Lower lobe of right lung (tissue), 2 donors: ENCODE measurements around the gene TCTN2. TPM values are rescaled to one million over a fixed set of nuclear protein-coding genes. Genes with fewer than 3 reads are reported as not detected.

Experiments used
- ATAC-seq, 2 donors: fragments of 200-7000 bp; cut with Tn5 transposase; one replicate each; pipeline ENCODE4 v1.9.1; 2020 to 2022; ENCODE audit warnings: mild to moderate bottlenecking in 2 of 2, moderate library complexity in 2 of 2
- DNase-seq: peaks from one replicate; pipeline ENCODE4 v3.0.0-alpha.2; 2020
- H3K27ac ChIP-seq: fragments of 200-600 bp; one replicate; pipeline ENCODE4 v1.8.0; 2022
- H3K27me3 ChIP-seq: fragments of 200-600 bp; one replicate; pipeline ENCODE4 v1.8.0; 2022; ENCODE audit warnings: low read depth
- H3K36me3 ChIP-seq: fragments of 200-600 bp; one replicate; pipeline ENCODE4 v1.8.0; 2022; ENCODE audit warnings: mild to moderate bottlenecking
- H3K4me1 ChIP-seq: fragments of 200-600 bp; one replicate; pipeline ENCODE4 v1.8.0; 2022
- H3K4me3 ChIP-seq: fragments of 200-600 bp; one replicate; pipeline ENCODE4 v1.8.0; 2022; ENCODE audit warnings: mild to moderate bottlenecking
- H3K9me3 ChIP-seq: fragments of 200-600 bp; one replicate; pipeline ENCODE4 v1.8.0; 2022
- intact Hi-C: fragments of 100-400 bp; cut with DNase I; formaldehyde crosslinking; loops from one replicate; pipeline ENCODE4 v1.11.0; 2022
- total RNA-seq: library from RNA; stranded (reverse); fragmentation: NEBNext Ultra II Directional; extraction: Animal tissue kit (Norgen Biotek cat#: 25700); gene quantifications from one replicate; pipeline ENCODE4 v1.2.1, GENCODE V29; 2021
- TF ChIP-seq, protein P1 (sequence below): fragments of 200-600 bp; IDR thresholded peaks from one replicate; pipeline ENCODE4 v1.8.0; 2022; ENCODE audit warnings: antibody characterized with exemption, mild to moderate bottlenecking
- donor health status: DM: no; HTN: yes; CAD: no; lungs with severe emphysema.

TCTN2 gene
- total RNA-seq, 1 donor from 2014 or later: 14.5 TPM

DNA sequence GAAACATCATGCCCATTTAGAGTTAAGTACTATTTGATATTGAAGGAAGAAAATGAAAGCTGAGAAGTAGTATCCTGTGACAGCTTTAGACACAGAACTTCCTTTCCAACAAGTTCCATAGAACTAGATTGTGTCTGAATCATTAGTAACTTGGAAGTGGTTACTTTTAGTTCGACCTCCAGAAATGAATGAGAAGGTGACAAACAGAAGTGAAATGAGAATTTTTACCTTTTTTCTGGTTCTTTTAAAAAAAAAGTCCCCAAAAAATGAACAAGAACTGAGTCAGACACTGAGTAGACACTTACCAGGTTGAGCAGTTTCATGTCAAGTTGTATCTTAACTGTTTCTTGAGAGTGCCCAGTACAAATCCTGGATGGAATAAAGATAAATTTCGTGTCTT is 44.3 kb downstream of the TCTN2 start:
- intact Hi-C loops: no loop called here
- ATAC-seq: no peak
- H3K27ac ChIP-seq: peak overlapping the region; percentile 34
- H3K4me1 ChIP-seq: peaks cover 27% of the 10 kb centered on the region
- H3K9me3 ChIP-seq: no peaks in the 10 kb centered on the region
- TF ChIP-seq, protein P1, sequence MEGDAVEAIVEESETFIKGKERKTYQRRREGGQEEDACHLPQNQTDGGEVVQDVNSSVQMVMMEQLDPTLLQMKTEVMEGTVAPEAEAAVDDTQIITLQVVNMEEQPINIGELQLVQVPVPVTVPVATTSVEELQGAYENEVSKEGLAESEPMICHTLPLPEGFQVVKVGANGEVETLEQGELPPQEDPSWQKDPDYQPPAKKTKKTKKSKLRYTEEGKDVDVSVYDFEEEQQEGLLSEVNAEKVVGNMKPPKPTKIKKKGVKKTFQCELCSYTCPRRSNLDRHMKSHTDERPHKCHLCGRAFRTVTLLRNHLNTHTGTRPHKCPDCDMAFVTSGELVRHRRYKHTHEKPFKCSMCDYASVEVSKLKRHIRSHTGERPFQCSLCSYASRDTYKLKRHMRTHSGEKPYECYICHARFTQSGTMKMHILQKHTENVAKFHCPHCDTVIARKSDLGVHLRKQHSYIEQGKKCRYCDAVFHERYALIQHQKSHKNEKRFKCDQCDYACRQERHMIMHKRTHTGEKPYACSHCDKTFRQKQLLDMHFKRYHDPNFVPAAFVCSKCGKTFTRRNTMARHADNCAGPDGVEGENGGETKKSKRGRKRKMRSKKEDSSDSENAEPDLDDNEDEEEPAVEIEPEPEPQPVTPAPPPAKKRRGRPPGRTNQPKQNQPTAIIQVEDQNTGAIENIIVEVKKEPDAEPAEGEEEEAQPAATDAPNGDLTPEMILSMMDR: no peak
- DNase-seq: no peak
- H3K36me3 ChIP-seq: peaks cover 10% of the 10 kb centered on the region
- no peaks in the 10 kb centered on the region for H3K27me3 ChIP-seq
- no peak overlapping the region for H3K4me3 ChIP-seq

DNA sequence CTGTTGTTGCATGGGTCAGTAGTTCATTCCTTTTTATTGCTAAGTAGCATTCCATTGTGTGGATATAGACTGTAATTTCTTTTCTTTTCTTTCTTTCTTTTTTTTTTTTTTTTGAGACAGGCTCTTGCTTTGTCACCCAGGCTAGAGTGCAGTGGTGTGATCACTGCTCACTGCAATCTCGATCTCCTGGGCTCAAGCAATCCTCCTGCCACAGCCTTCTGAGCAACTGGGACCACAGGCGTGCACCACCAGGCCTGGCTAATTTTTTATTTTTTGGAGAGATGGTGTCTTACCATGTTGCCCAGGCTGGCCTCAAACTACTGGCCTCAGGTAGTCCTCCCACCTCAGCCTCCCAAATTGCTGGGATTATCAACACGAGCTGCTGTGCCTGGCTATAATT is 46.4 kb downstream of the TCTN2 start:
- DNase-seq: no peak
- H3K9me3 ChIP-seq: no peaks in the 10 kb centered on the region
- peaks cover 31% of the 10 kb centered on the region for H3K36me3 ChIP-seq
- no peak overlapping the region for H3K27ac ChIP-seq
- peaks cover 23% of the 10 kb centered on the region for H3K4me1 ChIP-seq
- intact Hi-C loops: no loop called here
- TF ChIP-seq, protein P1: no peak
- no peak for ATAC-seq
- no peak overlapping the region for H3K4me3 ChIP-seq
- H3K27me3 ChIP-seq: no peaks in the 10 kb centered on the region

DNA sequence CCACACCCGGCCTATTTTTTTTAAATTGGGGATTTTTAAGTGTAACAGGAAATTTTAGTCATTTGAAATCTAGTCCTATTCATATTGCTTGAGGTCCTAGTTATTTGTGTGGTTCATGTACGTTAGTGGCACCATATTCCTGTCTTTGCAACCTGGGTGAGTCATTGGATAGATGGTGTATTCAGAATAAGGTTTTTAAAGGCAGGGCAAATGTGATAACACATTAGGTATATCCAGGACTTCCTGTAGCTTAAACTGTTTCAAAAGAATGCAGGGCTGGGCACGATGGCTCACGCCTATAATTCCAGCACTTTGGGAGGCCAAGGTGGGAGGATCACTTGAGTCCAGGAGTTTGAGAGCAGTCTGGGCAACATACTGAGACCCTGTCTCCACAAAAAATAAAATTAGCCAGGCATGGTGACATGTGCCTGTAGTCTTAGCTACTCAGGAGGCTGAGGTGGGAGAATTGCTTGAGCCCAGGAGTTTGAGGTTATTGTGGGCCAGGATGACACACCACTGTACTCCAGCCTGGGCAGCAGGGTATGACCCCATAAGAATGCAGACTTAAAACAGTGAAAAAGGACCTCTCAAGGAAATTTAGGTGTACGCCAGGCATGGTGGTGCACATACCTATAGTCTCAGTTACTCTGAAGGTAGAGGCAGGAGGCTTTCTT is 49.4 kb downstream of the TCTN2 start:
- H3K9me3 ChIP-seq: no peaks in the 10 kb centered on the region
- TF ChIP-seq, protein P1: no peak
- peaks cover 61% of the 10 kb centered on the region for H3K36me3 ChIP-seq
- no peak overlapping the region for H3K4me3 ChIP-seq
- ATAC-seq (no peak), DNase-seq (no peak)
- no peaks in the 10 kb centered on the region for H3K4me1 ChIP-seq
- intact Hi-C loops: no loop called here
- H3K27me3 ChIP-seq: no peaks in the 10 kb centered on the region
- H3K27ac ChIP-seq: no peak overlapping the region

DNA sequence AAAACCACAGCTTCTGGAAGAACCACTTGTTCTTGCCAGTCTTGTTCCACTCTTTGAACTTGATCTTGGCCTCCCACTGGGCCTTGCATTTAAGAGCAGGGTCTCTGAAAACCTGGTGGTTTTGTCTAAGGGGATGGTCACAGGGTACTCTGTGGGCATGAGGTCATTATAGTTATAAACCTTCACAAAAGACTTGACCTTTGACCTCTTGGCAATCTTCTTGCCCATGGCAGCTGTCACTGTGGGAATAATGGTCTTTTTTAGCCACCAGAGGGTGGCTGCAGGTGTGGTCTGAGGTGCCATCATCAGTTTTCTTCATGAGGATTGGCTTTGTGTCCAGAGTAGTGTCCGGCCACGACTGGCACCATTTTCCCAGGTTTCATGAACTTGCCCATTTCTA is 50.3 kb downstream of the TCTN2 start:
- no peak for DNase-seq
- H3K27ac ChIP-seq: no peak overlapping the region
- H3K9me3 ChIP-seq: no peaks in the 10 kb centered on the region
- H3K4me1 ChIP-seq: no peaks in the 10 kb centered on the region
- H3K27me3 ChIP-seq: no peaks in the 10 kb centered on the region
- intact Hi-C loops: no loop called here
- no peak overlapping the region for H3K4me3 ChIP-seq
- TF ChIP-seq, protein P1: no peak
- H3K36me3 ChIP-seq: peaks cover 70% of the 10 kb centered on the region
- ATAC-seq: no peak

DNA sequence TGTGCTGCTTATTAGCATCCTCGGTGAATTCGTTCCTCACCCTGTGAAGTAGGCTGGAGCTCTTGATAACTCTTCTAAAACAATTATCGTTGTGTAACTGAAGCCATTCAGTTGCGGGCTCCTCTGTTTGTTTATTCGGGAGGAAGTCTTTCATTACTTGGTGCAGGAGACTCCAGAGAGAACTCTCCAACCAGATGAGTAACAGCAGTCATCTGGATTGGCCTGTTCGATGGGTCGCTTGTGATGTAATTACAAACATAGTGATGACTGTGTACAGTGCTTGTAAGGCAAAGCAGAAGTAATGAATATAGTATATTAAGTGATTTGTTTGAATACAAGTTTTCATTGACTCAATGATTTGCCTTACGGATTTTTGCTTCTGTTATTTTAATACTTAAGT is 52.1 kb downstream of the TCTN2 start:
- H3K9me3 ChIP-seq: no peaks in the 10 kb centered on the region
- DNase-seq (no peak), ATAC-seq (peak in 1 of 2 donors; percentile 83)
- H3K4me1 ChIP-seq: no peaks in the 10 kb centered on the region
- intact Hi-C loops: no loop called here
- TF ChIP-seq, protein P1: no peak
- peaks cover 88% of the 10 kb centered on the region for H3K36me3 ChIP-seq
- no peaks in the 10 kb centered on the region for H3K27me3 ChIP-seq
- no peak overlapping the region for H3K4me3 ChIP-seq
- no peak overlapping the region for H3K27ac ChIP-seq
